ENCODE measurements around the gene TMEM119. TPM values are rescaled to one million over a fixed set of nuclear protein-coding genes. Genes with fewer than 3 reads are reported as not detected.

TMEM119 gene
- total RNA-seq, 1 experiment from 2014 or later = not detected

- in situ Hi-C loops (cut with HindIII; ENCODE audit: low pct_unique_long_range_greater_than_20kb, low sequenced_read_pairs) = no loop called here
- CTCF ChIA-PET = interaction anchor here (0.5 to 1.1 kb wide), 2 partner anchors 20 to 56 kb away, joined by 6 to 11 read pairs; no protein-coding TSS in a partner anchor
- ATAC-seq = peak; percentile 18
Measured at GRCh38 chr12:108561852-108562347, 36.0 kb downstream of the TMEM119 start.

More at GRCh38 chr12:108561852-108562347, 36.0 kb downstream of the TMEM119 start:
- Histone ChIP-seq H3K27ac (ENCODE audit: low read length) (peak overlapping the region; percentile 99), H3K9me3 (ENCODE audit: control insufficient read depth, insufficient read depth, low read depth, low read length) (no peaks in the 10 kb centered on the region), H3K36me3 (ENCODE audit: control insufficient read depth, insufficient read depth, low read length) (peaks cover 31% of the 10 kb centered on the region), H3K4me1 (ENCODE audit: control insufficient read depth, insufficient read depth, low read length) (peaks cover 35% of the 10 kb centered on the region), H3K4me3 (ENCODE audit: low read depth in 2 of 2, low read length in 2 of 2) (peak overlapping the region; percentile 100), H3K27me3 (ENCODE audit: control insufficient read depth, insufficient read depth, low read length) (no peaks in the 10 kb centered on the region)
- no TSS peak for BruUV-seq (replicated peaks)
- DNase-seq (ENCODE audit: low read depth, low spot score) = no peak
- intact Hi-C loops (cut with micrococcal nuclease; ENCODE audit: unreplicated experiment) = loop anchor here (5.0 kb wide), 1 partner anchor 530 kb away; the partner anchor contains the start of gene ALKBH2
- TF ChIP-seq REST (IDR thresholded peaks at IDR 0.05; ENCODE audit: insufficient read depth in 1 of 2, low read depth in 2 of 2, low read length in 1 of 2) (0 out of 4 replicates have a peak, but pooled peaks of 1 of the 2 experiments have one; percentile 27), CTCF (IDR thresholded peaks at IDR 0.05) (no peak)
- POLR2A ChIA-PET = no interaction called here

All from Panc1 (cell line).